ENCODE results near the gene DGKE. TPM values are rescaled to one million over a fixed set of nuclear protein-coding genes. Genes with fewer than 3 reads are reported as not detected.

The DGKE gene
- total RNA-seq (10 to 100 TPM; 26.3 to 27.7 TPM), polyA plus RNA-seq (ENCODE audit: insufficient read depth, low read depth, low replicate concordance) (13.3 TPM)
- long read RNA-seq, donor 1: 0 reads
- long read RNA-seq, donor 2, full-length matches to known transcripts: 2 of 2 reads
- long read RNA-seq, donor 2, partial matches to known transcripts: 0 of 2 reads
- long read RNA-seq, donor 2, other reads (novel, unspliced or antisense): 0 of 2 reads

DNA sequence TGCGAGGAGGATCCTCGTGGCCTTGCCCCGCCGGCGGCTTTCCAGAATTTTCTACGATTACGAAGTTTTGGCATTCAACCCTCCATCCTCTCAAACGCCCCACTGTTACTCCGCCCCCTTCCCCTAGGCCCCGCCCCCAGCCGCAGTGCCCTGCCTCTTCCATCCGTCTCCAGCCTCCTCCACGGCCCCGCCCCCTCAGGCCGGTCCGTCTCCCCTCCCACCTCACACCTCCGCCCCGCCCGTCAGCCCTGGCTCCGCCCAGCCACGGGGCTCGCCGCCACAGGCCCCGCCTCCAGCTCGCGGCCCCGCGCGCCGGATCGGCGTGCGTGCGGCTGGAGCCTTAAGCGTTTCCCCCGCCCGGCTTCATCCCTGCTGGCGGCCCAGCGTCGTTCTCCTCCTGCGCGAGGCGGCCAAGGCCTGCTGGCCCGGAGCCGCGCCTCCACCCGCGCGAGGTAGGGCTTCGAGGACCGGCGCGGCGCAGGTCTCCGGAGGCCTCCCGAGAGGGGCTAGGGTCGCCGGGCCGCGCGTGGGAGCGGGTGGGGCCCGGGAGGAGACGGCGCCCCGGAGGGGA lies at the start of gene DGKE, which contains the start of gene C17orf67:
Gene DGKE, plus strand, starts transcription at position 343 of the 571 bp plus-strand sequence. CDS start 645 bp downstream, outside the sequence.
Gene C17orf67, minus strand, starts transcription at position 112 of the 571 bp plus-strand sequence. CDS start 18,110 bp downstream, outside the sequence.
- WGBS, 2 donors: 1% methylated on average over 66 of the region's 66 CpGs; no CpG with 5 or more reads in 1 of the 2 donors
- intact Hi-C loops (cut with DNase I; ENCODE audit: low total_unique reads): no loop called here

DNA sequence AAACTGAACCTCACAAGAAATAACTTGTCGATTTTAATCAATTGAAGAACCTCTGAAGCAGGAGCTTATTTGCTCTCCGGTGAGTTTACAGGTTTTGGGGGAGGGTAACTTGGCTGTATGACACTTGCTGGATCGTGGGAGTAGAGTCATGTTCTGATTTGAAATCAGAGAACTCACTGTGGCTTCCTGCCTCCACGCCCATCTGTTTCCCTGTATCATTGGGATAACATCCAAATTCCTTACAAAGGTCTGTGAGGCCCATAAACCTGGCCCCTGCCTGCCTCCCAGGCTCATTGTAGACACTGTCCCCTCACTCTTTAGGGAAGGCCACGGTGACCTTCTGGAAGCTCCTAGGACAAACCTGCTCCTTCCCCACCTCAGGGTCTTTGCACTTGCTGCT lies 48.5 kb upstream of the DGKE start:
- no peak overlapping the region for H3K4me3 ChIP-seq
- no peaks in the 10 kb centered on the region for H3K27me3 ChIP-seq
- H3K36me3 ChIP-seq (ENCODE audit: low read depth, missing control alignments): no peaks in the 10 kb centered on the region
- no peak overlapping the region for H3K27ac ChIP-seq
- TF ChIP-seq, protein P1, sequence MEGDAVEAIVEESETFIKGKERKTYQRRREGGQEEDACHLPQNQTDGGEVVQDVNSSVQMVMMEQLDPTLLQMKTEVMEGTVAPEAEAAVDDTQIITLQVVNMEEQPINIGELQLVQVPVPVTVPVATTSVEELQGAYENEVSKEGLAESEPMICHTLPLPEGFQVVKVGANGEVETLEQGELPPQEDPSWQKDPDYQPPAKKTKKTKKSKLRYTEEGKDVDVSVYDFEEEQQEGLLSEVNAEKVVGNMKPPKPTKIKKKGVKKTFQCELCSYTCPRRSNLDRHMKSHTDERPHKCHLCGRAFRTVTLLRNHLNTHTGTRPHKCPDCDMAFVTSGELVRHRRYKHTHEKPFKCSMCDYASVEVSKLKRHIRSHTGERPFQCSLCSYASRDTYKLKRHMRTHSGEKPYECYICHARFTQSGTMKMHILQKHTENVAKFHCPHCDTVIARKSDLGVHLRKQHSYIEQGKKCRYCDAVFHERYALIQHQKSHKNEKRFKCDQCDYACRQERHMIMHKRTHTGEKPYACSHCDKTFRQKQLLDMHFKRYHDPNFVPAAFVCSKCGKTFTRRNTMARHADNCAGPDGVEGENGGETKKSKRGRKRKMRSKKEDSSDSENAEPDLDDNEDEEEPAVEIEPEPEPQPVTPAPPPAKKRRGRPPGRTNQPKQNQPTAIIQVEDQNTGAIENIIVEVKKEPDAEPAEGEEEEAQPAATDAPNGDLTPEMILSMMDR (IDR thresholded peaks at IDR 0.05): no peak
- no peak for TF ChIP-seq POLR2A (IDR thresholded peaks at IDR 0.05)
- intact Hi-C loops (cut with DNase I; ENCODE audit: low total_unique reads): no loop called here
- no peak for DNase-seq
- 65% methylated on average over 5 of the region's 5 CpGs for WGBS, 2 donors
- no peaks in the 10 kb centered on the region for H3K4me1 ChIP-seq
- H3K9me3 ChIP-seq: no peaks in the 10 kb centered on the region

More for the DNA sequence above, at the start of gene DGKE, which contains the start of gene C17orf67:
- Histone ChIP-seq H3K9me3 (no peaks in the 10 kb centered on the region), H3K4me1 (peaks cover 7% of the 10 kb centered on the region), H3K4me3 (peak within 1 kb of the TSS; percentile 79 to 89), H3K36me3 (ENCODE audit: low read depth, missing control alignments) (no peaks in the 10 kb centered on the region), H3K27ac (peak within 1 kb of the TSS; percentile 88 to 97), H3K27me3 (no peaks in the 10 kb centered on the region)
- no peak for TF ChIP-seq POLR2A (IDR thresholded peaks at IDR 0.05)
- TF ChIP-seq, protein P1 (IDR thresholded peaks at IDR 0.05): no peak
- peak; percentile 99 for DNase-seq

DNA sequence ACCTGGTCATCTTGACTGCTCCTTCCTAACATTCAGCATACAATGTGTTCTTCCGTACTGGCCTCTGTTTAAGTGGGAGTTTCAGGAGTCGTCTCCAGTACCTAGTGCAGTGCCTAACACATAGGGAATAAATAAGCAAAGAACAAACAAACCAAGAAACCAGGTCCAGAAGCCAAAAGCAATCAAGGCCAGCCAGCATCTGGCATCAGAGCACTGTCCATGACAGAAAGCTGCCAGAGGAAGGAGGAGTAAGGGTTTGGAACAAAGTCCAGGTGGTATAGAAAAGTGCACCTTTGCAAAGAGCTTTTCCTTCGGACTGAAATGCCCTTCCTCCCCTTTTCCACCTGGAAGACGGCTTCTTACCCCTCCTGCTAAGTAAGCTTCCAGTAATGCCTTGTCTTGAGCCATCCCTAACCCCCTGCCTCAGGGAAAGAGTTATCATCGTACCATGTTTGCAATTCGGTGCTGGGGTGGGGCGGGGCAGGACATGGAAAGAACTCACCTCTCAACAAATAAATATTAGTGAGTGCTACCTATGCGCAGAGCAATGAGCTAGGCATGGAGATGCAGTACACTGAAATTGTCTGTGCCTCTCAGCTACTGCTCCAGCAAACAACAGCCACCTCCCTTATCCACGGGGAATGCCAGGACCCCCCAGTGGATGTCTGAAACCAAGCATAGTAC lies 47.8 kb upstream of the DGKE start:
- H3K36me3 ChIP-seq (ENCODE audit: low read depth, missing control alignments): no peaks in the 10 kb centered on the region
- no peak for DNase-seq
- intact Hi-C loops (cut with DNase I; ENCODE audit: low total_unique reads): no loop called here
- H3K4me3 ChIP-seq: no peak overlapping the region
- TF ChIP-seq POLR2A (IDR thresholded peaks at IDR 0.05): no peak
- TF ChIP-seq, protein P1 (IDR thresholded peaks at IDR 0.05): no peak
- H3K27me3 ChIP-seq: no peaks in the 10 kb centered on the region
- no peaks in the 10 kb centered on the region for H3K4me1 ChIP-seq
- H3K27ac ChIP-seq: no peak overlapping the region
- 88 to 91% methylated on average over 9 of the region's 9 CpGs for whole genome bisulfite sequencing, 2 donors
- no peaks in the 10 kb centered on the region for H3K9me3 ChIP-seq

DNA sequence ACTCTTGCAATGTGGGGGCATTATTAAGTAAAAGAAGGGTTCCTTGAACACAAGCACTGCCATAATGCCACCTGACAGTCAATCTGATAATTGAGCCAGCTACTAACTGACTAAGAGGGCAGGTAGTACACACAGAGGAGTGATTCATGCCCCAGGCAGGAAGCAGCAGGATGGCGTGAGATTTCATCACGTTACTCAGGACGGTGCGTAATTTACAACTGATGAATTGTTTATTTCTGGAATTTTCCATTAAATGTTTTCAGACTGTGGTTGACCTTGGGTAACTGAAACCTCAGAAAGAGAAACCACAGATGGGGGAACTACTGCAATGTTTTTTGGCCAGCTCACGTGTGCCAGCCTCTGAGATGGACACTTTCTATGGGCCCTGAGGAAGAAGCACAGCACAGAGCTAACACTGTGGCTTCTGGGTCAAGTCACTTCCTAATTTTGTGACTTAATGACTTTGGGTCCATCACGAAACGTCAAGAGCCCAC lies 46.9 kb upstream of the DGKE start:
- H3K4me1 ChIP-seq: no peaks in the 10 kb centered on the region
- no peaks in the 10 kb centered on the region for H3K9me3 ChIP-seq
- WGBS, 2 donors: 80 to 83% methylated on average over 7 of the region's 7 CpGs
- H3K27ac ChIP-seq: no peak overlapping the region
- no peak for TF ChIP-seq POLR2A (IDR thresholded peaks at IDR 0.05)
- TF ChIP-seq, protein P1 (IDR thresholded peaks at IDR 0.05): no peak
- H3K36me3 ChIP-seq (ENCODE audit: low read depth, missing control alignments): no peaks in the 10 kb centered on the region
- intact Hi-C loops (cut with DNase I; ENCODE audit: low total_unique reads): no loop called here
- no peaks in the 10 kb centered on the region for H3K27me3 ChIP-seq
- H3K4me3 ChIP-seq: no peak overlapping the region
- no peak for DNase-seq
